A549 (cell line): ENCODE measurements around the gene SAMM50. TPM values are rescaled to one million over a fixed set of nuclear protein-coding genes. Genes with fewer than 3 reads are reported as not detected.

Experiments
- ATAC-seq, 2 experiments: fragments of 200-7000 bp in 1 of 2; fragments of >200 bp in 1 of 2; cut with Nextera tagmentation in 1 of 2; cut with Tn5 transposase in 1 of 2; 3 replicates each; pipeline versions ENCODE4 v1.8.0 to v1.9.1; 2018 to 2020; ENCODE audit warnings: mild to moderate bottlenecking in 1 of 2, moderate library complexity in 1 of 2
- CTCF ChIA-PET: fragments of 300-600 bp; sonication (Branson Sonifier 250); formaldehyde crosslinking; extraction: SDS; loops from one replicate; lab custom pipeline; 2021; ENCODE audit warnings: antibody characterized with exemption, inconsistent platforms; lab: Yijun Ruan, JAX
- POLR2A ChIA-PET: fragments of 350-600 bp; formaldehyde crosslinking; extraction: SDS; loops from one replicate; lab custom pipeline; 2021; ENCODE audit warnings: antibody characterized with exemption, inconsistent platforms; lab: Yijun Ruan, JAX
- DNase-seq, 2 experiments: peaks; one replicate each; pipeline versions ENCODE4 v3.0.0 to v3.0.0-alpha.2; 2011 to 2016; ENCODE audit warnings: low read depth in 1 of 2, low spot score in 1 of 2
- FAIRE-seq: peaks from 2 replicates; lab custom pipeline; 2011; peaks lifted over from hg19 to GRCh38; lab: Jason Lieb, UNC
- H3K27ac ChIP-seq, 2 experiments: fragments of >200 bp; sonication (Bioruptor Twin); formaldehyde crosslinking; 3 replicates each; pipeline ENCODE4 v1.5.1; 2016 to 2017
- H3K4me1 ChIP-seq: fragments of >200 bp; sonication (Bioruptor Twin); formaldehyde crosslinking; 3 replicates; pipeline ENCODE4 v1.6.1; 2016
- H3K4me2 ChIP-seq: fragments of >200 bp; sonication (Bioruptor Twin); formaldehyde crosslinking; 3 replicates; pipeline ENCODE4 v1.6.1; 2016
- H3K4me3 ChIP-seq: fragments of >200 bp; sonication (Bioruptor Twin); formaldehyde crosslinking; 3 replicates; pipeline ENCODE4 v1.5.1; 2016
- H3K9me3 ChIP-seq: fragments of >200 bp; sonication (Bioruptor Twin); formaldehyde crosslinking; 3 replicates; pipeline ENCODE4 v1.6.1; 2016
- ATOH8 ChIP-seq: fragments of 250-450 bp; sonication (Bioruptor Pico); IDR thresholded peaks from 2 replicates; pipeline ENCODE4 v1.5.0; 2020; ENCODE audit warnings: low read depth, mild to moderate bottlenecking, moderate library complexity
- CEBPB ChIP-seq, 2 experiments: fragments of >200 bp in 1 of 2; sonication (Bioruptor Twin) in 1 of 2; formaldehyde crosslinking in 1 of 2; IDR thresholded peaks; 2 replicates each; pipeline ENCODE4 v1.6.1; 2012 to 2016
- EP300 ChIP-seq, 2 experiments: fragments of >200 bp; sonication (Bioruptor Twin); formaldehyde crosslinking; IDR thresholded peaks; 2 replicates in 1 of 2; 3 replicates in 1 of 2; pipeline ENCODE4 v1.6.1; 2016 to 2017
- ESRRA ChIP-seq: fragments of 150-350 bp; IDR thresholded peaks from 2 replicates; pipeline ENCODE4 v1.6.1; 2014; ENCODE audit warnings: mild to moderate bottlenecking, low read length, borderline replicate concordance
- FOSB ChIP-seq: fragments of 250-450 bp; sonication (Bioruptor Pico); IDR thresholded peaks from 2 replicates; pipeline ENCODE4 v1.5.0; 2020; ENCODE audit warnings: mild to moderate bottlenecking, moderate library complexity
- FOSL2 ChIP-seq, 2 experiments: fragments of 450-650 bp in 1 of 2; fragments of >200 bp in 1 of 2; sonication (Bioruptor Twin) in 1 of 2; formaldehyde crosslinking; IDR thresholded peaks; 2 replicates each; pipeline versions ENCODE4 v1.5.0 to v1.6.1; 2016 to 2020; ENCODE audit warnings: mild to moderate bottlenecking in 1 of 2, moderate library complexity in 1 of 2
- HEYL ChIP-seq: fragments of 250-450 bp; sonication (Bioruptor Pico); IDR thresholded peaks from 2 replicates; pipeline ENCODE4 v1.8.0; 2021; ENCODE audit warnings: mild to moderate bottlenecking, moderate library complexity
- HMGXB4 ChIP-seq: fragments of 250-450 bp; sonication (Bioruptor Pico); IDR thresholded peaks from 2 replicates; pipeline ENCODE4 v1.5.0; 2021; ENCODE audit warnings: mild to moderate bottlenecking, moderate library complexity, borderline replicate concordance
- HOXB5 ChIP-seq: fragments of 250-450 bp; sonication (Bioruptor Pico); IDR thresholded peaks from 2 replicates; pipeline ENCODE4 v1.5.0; 2020; ENCODE audit warnings: mild to moderate bottlenecking, moderate library complexity
- MAFK ChIP-seq: fragments of 450-650 bp; IDR thresholded peaks from 2 replicates; pipeline ENCODE4 v1.6.1; 2014; ENCODE audit not compliant: partially characterized antibody
- MAZ ChIP-seq: fragments of 150-350 bp; IDR thresholded peaks from 2 replicates; pipeline ENCODE4 v1.6.1; 2014; ENCODE audit warnings: antibody characterized with exemption, low read depth, low read length, borderline replicate concordance
- MYC ChIP-seq: IDR thresholded peaks from 2 replicates; pipeline ENCODE4 v1.6.1; 2012; ENCODE audit warnings: mild to moderate bottlenecking, inconsistent platforms, low read length, improper control_type of control experiment, borderline replicate concordance
- NFE2L2 ChIP-seq: fragments of 150-350 bp; conservative IDR thresholded peaks from 2 replicates; pipeline ENCODE4 v1.6.1; 2014; ENCODE audit warnings: low read length
- NR3C1 ChIP-seq: fragments of >200 bp; sonication (Bioruptor Twin); formaldehyde crosslinking; IDR thresholded peaks from 3 replicates; pipeline ENCODE4 v1.6.1; 2017
- PHF8 ChIP-seq: fragments of 200-600 bp; sonication (generic); IDR thresholded peaks from 2 replicates; pipeline ENCODE4 v1.6.1; 2016; ENCODE audit warnings: low read depth, mild to moderate bottlenecking, antibody characterized with exemption, moderate library complexity, borderline replicate concordance
- RARB ChIP-seq: fragments of 250-450 bp; sonication (Bioruptor Pico); IDR thresholded peaks from 2 replicates; pipeline ENCODE4 v1.8.0; 2021; ENCODE audit warnings: mild to moderate bottlenecking, moderate library complexity
- SMC3 ChIP-seq: fragments of >200 bp; sonication (Bioruptor Twin); formaldehyde crosslinking; IDR thresholded peaks from 3 replicates; pipeline ENCODE4 v1.6.1; 2018; ENCODE audit warnings: inconsistent platforms
- SREBF2 ChIP-seq: fragments of 450-650 bp; IDR thresholded peaks from 2 replicates; pipeline ENCODE4 v1.6.1; 2014; ENCODE audit warnings: mild to moderate bottlenecking, moderate library complexity
- USF2 ChIP-seq: fragments of 450-650 bp; IDR thresholded peaks from 2 replicates; pipeline ENCODE4 v1.6.1; 2014; ENCODE audit warnings: antibody characterized with exemption
- ZC3H11A ChIP-seq: fragments of 450-650 bp; IDR thresholded peaks from 2 replicates; pipeline ENCODE4 v1.6.1; 2014; ENCODE audit warnings: antibody characterized with exemption, mild to moderate bottlenecking
- ZFP36 ChIP-seq: fragments of 450-650 bp; IDR thresholded peaks from 2 replicates; pipeline ENCODE4 v1.6.1; 2014; ENCODE audit warnings: borderline replicate concordance; ENCODE audit not compliant: partially characterized antibody
- ZNF302 ChIP-seq: fragments of 250-450 bp; sonication (Bioruptor Pico); IDR thresholded peaks from 2 replicates; pipeline ENCODE4 v1.9.0; 2021; ENCODE audit warnings: inconsistent platforms, mild to moderate bottlenecking, moderate library complexity
- WGBS: methylation state at CpG from one replicate; pipeline ENCODE4 v1.1.6; 2017; ENCODE audit errors: missing lambda C conversion rate; 5-methylcytosine and 5-hydroxymethylcytosine counted together
- polyA plus RNA-seq, 4 experiments: library from polyadenylated mRNA; depleted of rRNA in 3 of 4; stranded (reverse); fragments of >200 nt; fragmentation: RNase III in 1 of 4; extraction: RNeasy Plus Mini Kit Qiagen cat#74134 plus additional on column Dnase treatment in 1 of 4; gene quantifications; 2 replicates in 3 of 4; 3 replicates in 1 of 4; pipeline ENCODE4 v1.2.3, GENCODE V29; 2011 to 2017
- TF ChIP-seq, protein P1 (sequence below): fragments of >200 bp; sonication (Bioruptor Twin); formaldehyde crosslinking; IDR thresholded peaks from 2 replicates; pipeline ENCODE4 v1.6.1; 2016
- TF ChIP-seq, protein P2 (sequence below): IDR thresholded peaks from 2 replicates; pipeline ENCODE4 v1.6.1; 2012; ENCODE audit warnings: low read depth, borderline replicate concordance

Gene SAMM50
- polyA plus RNA-seq, 2 of the 4 experiments (the other 2 are of a cell fraction): 49.3 to 51.4 TPM

DNA sequence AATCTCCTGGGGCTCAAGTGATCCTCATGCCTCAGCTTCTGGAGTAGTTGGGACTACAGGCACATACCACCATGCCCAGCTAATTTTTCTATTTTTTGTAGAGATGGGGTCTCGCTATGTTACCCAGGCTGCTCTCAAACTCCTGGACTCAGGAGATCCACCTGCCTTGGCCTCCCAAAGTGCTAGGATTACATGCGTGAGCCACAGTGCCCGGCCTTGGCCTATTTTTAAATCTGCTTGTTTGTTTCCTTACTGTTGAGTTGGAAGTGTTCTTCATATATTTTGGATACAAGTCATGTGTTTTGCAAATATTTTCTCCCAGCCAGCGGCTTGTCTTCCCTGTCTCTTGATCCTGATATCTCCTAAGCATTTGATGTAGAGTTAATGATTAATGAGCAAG lies 73.8 kb downstream of the SAMM50 start:
- FAIRE-seq (no peak), DNase-seq (no peak), ATAC-seq (no peak)

GRCh38 chr22:44030051-44030701 lies 74.9 kb downstream of the SAMM50 start:
- Histone ChIP-seq H3K4me3 (no peak overlapping the region), H3K4me1 (peaks cover 12% of the 10 kb centered on the region; the same call in 2 of the 3 replicates), H3K9me3 (no peaks in the 10 kb centered on the region), H3K27ac (no peak overlapping the region), H3K4me2 (no peak overlapping the region)
- WGBS: 97% methylated on average over 17 of the region's 18 CpGs
- no peak for DNase-seq
- ChIA-PET CTCF (no interaction called here), POLR2A (no interaction called here)
- no peak for FAIRE-seq
- ATAC-seq: no peak
- TF ChIP-seq CEBPB (IDR thresholded peaks at IDR 0.05): no peak
- TF ChIP-seq MAFK: no peak
- TF ChIP-seq HEYL: no peak
- TF ChIP-seq, protein P1, sequence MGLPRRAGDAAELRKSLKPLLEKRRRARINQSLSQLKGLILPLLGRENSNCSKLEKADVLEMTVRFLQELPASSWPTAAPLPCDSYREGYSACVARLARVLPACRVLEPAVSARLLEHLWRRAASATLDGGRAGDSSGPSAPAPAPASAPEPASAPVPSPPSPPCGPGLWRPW: no peak
- TF ChIP-seq SREBF2: no peak
- no peak for TF ChIP-seq HOXB5
- TF ChIP-seq ATOH8 (CRISPR knock-in tag): no peak

More for the DNA sequence above, 73.8 kb downstream of the SAMM50 start:
- no peak overlapping the region for H3K4me3 ChIP-seq
- CTCF ChIA-PET: no interaction called here
- WGBS: 71% methylated on average over 4 of the region's 4 CpGs
- peaks cover 16% of the 10 kb centered on the region; the same call in 2 of the 3 replicates for H3K4me1 ChIP-seq
- H3K27ac ChIP-seq: no peak overlapping the region
- POLR2A ChIA-PET: no interaction called here
- H3K4me2 ChIP-seq: no peak overlapping the region
- no peaks in the 10 kb centered on the region for H3K9me3 ChIP-seq
- no peak for TF ChIP-seq FOSL2 (IDR thresholded peaks at IDR 0.05)
- no peak for TF ChIP-seq FOSL2 (CRISPR knock-in tag; IDR thresholded peaks at IDR 0.05)
- TF ChIP-seq PHF8: no peak
- TF ChIP-seq HOXB5: no peak
- no peak for TF ChIP-seq FOSB (CRISPR knock-in tag)
- TF ChIP-seq ZC3H11A: no peak
- no peak for TF ChIP-seq NR3C1
- TF ChIP-seq ZFP36: no peak
- TF ChIP-seq HMGXB4: no peak
- TF ChIP-seq ESRRA: no peak
- no peak for TF ChIP-seq NFE2L2
- TF ChIP-seq USF2: no peak
- TF ChIP-seq CEBPB (IDR thresholded peaks at IDR 0.05): no peak
- no peak for TF ChIP-seq RARB (CRISPR knock-in tag)
- TF ChIP-seq, protein P2, sequence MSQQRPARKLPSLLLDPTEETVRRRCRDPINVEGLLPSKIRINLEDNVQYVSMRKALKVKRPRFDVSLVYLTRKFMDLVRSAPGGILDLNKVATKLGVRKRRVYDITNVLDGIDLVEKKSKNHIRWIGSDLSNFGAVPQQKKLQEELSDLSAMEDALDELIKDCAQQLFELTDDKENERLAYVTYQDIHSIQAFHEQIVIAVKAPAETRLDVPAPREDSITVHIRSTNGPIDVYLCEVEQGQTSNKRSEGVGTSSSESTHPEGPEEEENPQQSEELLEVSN: no peak
- TF ChIP-seq EP300 (IDR thresholded peaks at IDR 0.05): no peak
- no peak for TF ChIP-seq ZNF302 (CRISPR knock-in tag)
- TF ChIP-seq MAZ: no peak
- no peak for TF ChIP-seq SREBF2
- TF ChIP-seq MYC: no peak
- TF ChIP-seq SMC3: no peak
